ENCODE results near the gene OVAAL. TPM values are rescaled to one million over a fixed set of nuclear protein-coding genes. Genes with fewer than 3 reads are reported as not detected.

OVAAL gene
- total RNA-seq, 2 experiments from 2014 or later = not detected

GRCh38 chr1:180584869-180585268 lies 26.1 kb downstream of the OVAAL start:
- H3K9me3 ChIP-seq (ENCODE audit: low read length) = no peaks in the 10 kb centered on the region

GRCh38 chr1:180585994-180586359 lies 27.2 kb downstream of the OVAAL start:
- Histone ChIP-seq H3K36me3 (ENCODE audit: insufficient read depth, low read length) (no peaks in the 10 kb centered on the region), H4K20me1 (ENCODE audit: insufficient read depth, low read length) (no peaks in the 10 kb centered on the region), H2AFZ (ENCODE audit: low read length) (no peak overlapping the region), H3K9me3 (ENCODE audit: low read length) (no peaks in the 10 kb centered on the region), H3K4me2 (ENCODE audit: low read length) (no peak overlapping the region), H3K27ac (ENCODE audit: low read depth, low read length, poor library complexity, severe bottlenecking) (no peak overlapping the region), H3K9me2 (ENCODE audit: insufficient read depth, low read length) (no peaks in the 10 kb centered on the region), H3K4me1 (ENCODE audit: insufficient read depth, low read length, poor library complexity, severe bottlenecking) (no peaks in the 10 kb centered on the region), H3K79me2 (ENCODE audit: insufficient read depth, low read depth, low read length) (no peaks in the 10 kb centered on the region), H3K4me3 (ENCODE audit: low read depth, low read length, poor library complexity, severe bottlenecking) (no peak overlapping the region)
- TF ChIP-seq EZH2phosphoT487 (IDR thresholded peaks at IDR 0.05; ENCODE audit: borderline replicate concordance, low read depth, low read length) (no peak), CTCF (conservative IDR thresholded peaks at IDR 0.05; ENCODE audit: low read length) (no peak)
- intact Hi-C loops (cut with micrococcal nuclease; ENCODE audit: unreplicated experiment) = no loop called here
- POLR2A ChIA-PET = interaction anchor here (0.6 to 1.6 kb wide), 2 partner anchors 86 to 200 kb away, joined by 3 to 4 read pairs; no protein-coding TSS in a partner anchor
- no peak for DNase-seq (ENCODE audit: low spot score)
- BruUV-seq (replicated peaks) = no TSS peak
- CTCF ChIA-PET (ENCODE audit: unreplicated experiment) = no interaction called here

More at GRCh38 chr1:180584869-180585268, 26.1 kb downstream of the OVAAL start:
- Histone ChIP-seq H3K79me2 (ENCODE audit: insufficient read depth, low read depth, low read length) (no peaks in the 10 kb centered on the region), H3K4me2 (ENCODE audit: low read length) (no peak overlapping the region), H3K27ac (ENCODE audit: low read depth, low read length, poor library complexity, severe bottlenecking) (no peak overlapping the region), H4K20me1 (ENCODE audit: insufficient read depth, low read length) (no peaks in the 10 kb centered on the region), H3K9me2 (ENCODE audit: insufficient read depth, low read length) (no peaks in the 10 kb centered on the region), H3K4me1 (ENCODE audit: insufficient read depth, low read length, poor library complexity, severe bottlenecking) (no peaks in the 10 kb centered on the region), H3K4me3 (ENCODE audit: low read depth, low read length, poor library complexity, severe bottlenecking) (no peak overlapping the region), H2AFZ (ENCODE audit: low read length) (no peak overlapping the region), H3K36me3 (ENCODE audit: insufficient read depth, low read length) (no peaks in the 10 kb centered on the region)
- no TSS peak for BruUV-seq (replicated peaks)
- TF ChIP-seq CTCF (conservative IDR thresholded peaks at IDR 0.05; ENCODE audit: low read length) (no peak), EZH2phosphoT487 (IDR thresholded peaks at IDR 0.05; ENCODE audit: borderline replicate concordance, low read depth, low read length) (no peak)
- DNase-seq (ENCODE audit: low spot score) = no peak
- ChIA-PET CTCF (ENCODE audit: unreplicated experiment) (no interaction called here), POLR2A (no interaction called here)
- intact Hi-C loops (cut with micrococcal nuclease; ENCODE audit: unreplicated experiment) = no loop called here

- no peaks in the 10 kb centered on the region for H3K36me3 ChIP-seq (ENCODE audit: insufficient read depth, low read length)
- TF ChIP-seq EZH2phosphoT487 (IDR thresholded peaks at IDR 0.05; ENCODE audit: borderline replicate concordance, low read depth, low read length) (no peak), CTCF (conservative IDR thresholded peaks at IDR 0.05; ENCODE audit: low read length) (no peak)
- H3K79me2 ChIP-seq (ENCODE audit: insufficient read depth, low read depth, low read length) = no peaks in the 10 kb centered on the region
- no peak for DNase-seq (ENCODE audit: low spot score)
- no peak overlapping the region for H2AFZ ChIP-seq (ENCODE audit: low read length)
- intact Hi-C loops (cut with micrococcal nuclease; ENCODE audit: unreplicated experiment) = no loop called here
- CTCF ChIA-PET (ENCODE audit: unreplicated experiment) = no interaction called here
- no peaks in the 10 kb centered on the region for H3K4me1 ChIP-seq (ENCODE audit: insufficient read depth, low read length, poor library complexity, severe bottlenecking)
- H3K4me3 ChIP-seq (ENCODE audit: low read depth, low read length, poor library complexity, severe bottlenecking) = no peak overlapping the region
- H3K9me2 ChIP-seq (ENCODE audit: insufficient read depth, low read length) = no peaks in the 10 kb centered on the region
- no peaks in the 10 kb centered on the region for H4K20me1 ChIP-seq (ENCODE audit: insufficient read depth, low read length)
- no TSS peak for BruUV-seq (replicated peaks)
- H3K4me2 ChIP-seq (ENCODE audit: low read length) = no peak overlapping the region
- POLR2A ChIA-PET = interaction anchor here (0.6 to 1.6 kb wide), 2 partner anchors 86 to 199 kb away, joined by 3 to 4 read pairs; no protein-coding TSS in a partner anchor
- H3K27ac ChIP-seq (ENCODE audit: low read depth, low read length, poor library complexity, severe bottlenecking) = no peak overlapping the region
- H3K9me3 ChIP-seq (ENCODE audit: low read length) = no peaks in the 10 kb centered on the region
Observed at GRCh38 chr1:180586671-180587155, 27.9 kb downstream of the OVAAL start.

Data from OCI-LY7 (cell line).